CD4-positive, alpha-beta T cell treated with Interleukin-6 at 100 ng/mL for 8 hours (primary cell): Measurements from ENCODE around the gene SYT9.

ENCODE experiments used
- DNase-seq: peaks from one replicate; pipeline ENCODE4 v3.0.0-alpha.2; 2020; ENCODE audit warnings: mixed read lengths, low spot score

Gene SYT9, protein sequence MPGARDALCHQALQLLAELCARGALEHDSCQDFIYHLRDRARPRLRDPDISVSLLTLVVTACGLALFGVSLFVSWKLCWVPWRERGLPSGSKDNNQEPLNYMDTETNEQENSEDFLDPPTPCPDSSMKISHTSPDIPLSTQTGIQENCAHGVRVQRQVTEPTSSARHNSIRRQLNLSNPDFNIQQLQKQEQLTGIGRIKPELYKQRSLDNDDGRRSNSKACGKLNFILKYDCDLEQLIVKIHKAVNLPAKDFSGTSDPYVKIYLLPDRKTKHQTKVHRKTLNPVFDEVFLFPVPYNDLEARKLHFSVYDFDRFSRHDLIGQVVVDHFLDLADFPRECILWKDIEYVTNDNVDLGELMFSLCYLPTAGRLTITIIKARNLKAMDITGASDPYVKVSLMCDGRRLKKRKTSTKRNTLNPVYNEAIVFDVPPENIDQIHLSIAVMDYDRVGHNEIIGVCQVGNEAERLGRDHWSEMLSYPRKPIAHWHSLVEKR

DNA sequence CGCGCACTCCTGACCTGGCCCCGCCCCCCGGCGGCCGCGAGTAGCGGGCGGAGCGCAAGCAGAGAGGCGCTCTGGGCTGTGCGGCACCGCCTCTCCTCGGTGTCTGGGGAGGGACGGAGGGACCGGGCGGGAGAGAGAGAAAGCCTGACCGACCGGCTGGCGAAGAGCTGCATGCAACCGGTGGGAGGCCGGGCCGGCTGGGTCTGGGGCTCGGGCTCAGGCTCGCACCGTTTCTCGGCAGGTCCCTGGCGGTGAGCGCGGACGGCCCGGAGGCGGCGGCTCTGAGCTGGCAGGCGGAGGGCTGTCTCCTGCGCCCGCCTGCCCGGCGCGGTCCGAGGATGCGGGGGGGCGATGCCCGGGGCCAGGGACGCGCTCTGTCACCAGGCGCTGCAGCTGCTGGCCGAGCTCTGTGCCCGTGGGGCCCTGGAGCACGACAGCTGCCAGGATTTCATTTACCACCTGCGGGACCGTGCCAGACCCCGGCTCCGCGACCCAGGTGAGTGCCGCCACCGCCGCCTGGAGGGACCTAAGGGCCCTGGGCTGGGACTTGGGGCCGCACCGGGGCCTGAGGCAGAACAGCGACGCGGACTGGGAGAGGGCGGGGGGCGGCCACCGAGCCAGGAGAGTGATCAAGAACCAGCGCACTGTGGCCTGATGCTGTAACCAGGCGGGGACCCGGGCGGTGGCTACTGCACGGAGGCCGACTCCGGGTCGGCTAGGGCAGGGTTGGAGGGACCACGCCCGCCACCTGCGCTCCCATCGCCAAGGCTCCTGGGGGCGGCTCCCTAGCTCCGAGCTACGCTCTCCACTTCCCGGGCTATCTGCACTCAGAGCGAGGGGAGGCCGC, at the start of gene SYT9:
TSS of gene SYT9 (plus strand) at position 69 of the 847 bp plus-strand sequence. CDS start at position 352, 283 bp downstream.
- no peak for DNase-seq

- no peak for DNase-seq
Observed at GRCh38 chr11:7202412-7202811, 49.3 kb upstream of the SYT9 start.

GRCh38 chr11:7204778-7205177, 46.9 kb upstream of the SYT9 start:
- no peak for DNase-seq

DNA sequence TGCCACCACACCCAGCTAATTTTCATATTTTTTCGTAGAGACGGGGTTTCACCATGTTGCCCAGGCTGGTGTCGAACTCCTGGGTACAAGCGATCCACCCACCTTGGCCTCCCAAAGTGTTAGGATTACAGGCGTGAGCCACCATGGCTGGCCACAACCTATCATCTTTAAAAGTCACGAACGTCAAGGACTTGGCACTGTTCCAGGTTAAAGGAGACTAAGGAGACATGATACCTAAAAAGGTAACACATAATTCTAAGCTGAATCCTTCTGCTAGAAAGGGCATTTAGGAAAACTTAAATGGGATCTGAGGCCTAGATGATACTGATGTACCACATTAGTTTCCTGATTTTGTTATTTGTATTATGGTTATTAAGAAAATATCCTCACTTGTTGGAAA, 43.3 kb upstream of the SYT9 start:
- no peak for DNase-seq

DNA sequence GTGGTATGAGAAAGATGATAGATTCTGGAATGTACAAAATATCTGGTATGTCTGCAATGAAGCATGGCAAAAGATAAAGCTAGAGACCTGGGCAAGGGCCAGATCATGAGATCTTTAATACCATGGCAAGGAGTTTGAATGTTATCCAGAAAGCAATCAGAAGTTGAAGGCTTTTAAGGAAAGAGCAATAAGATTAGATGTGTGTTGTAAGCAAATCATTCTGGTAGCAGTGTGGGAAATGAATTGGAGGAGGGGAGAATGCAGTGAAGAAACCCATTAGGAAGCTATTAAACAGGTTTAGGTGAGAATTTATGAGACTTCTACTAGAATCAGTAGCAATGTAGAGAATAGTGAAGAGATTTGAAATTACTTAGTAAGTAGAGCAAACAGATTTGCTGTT, 32.2 kb upstream of the SYT9 start:
- DNase-seq: no peak

- no peak for DNase-seq
Observed at GRCh38 chr11:7220636-7221035, 31.1 kb upstream of the SYT9 start.

- DNase-seq: no peak
Observed at GRCh38 chr11:7222619-7223018, 29.1 kb upstream of the SYT9 start.

DNA sequence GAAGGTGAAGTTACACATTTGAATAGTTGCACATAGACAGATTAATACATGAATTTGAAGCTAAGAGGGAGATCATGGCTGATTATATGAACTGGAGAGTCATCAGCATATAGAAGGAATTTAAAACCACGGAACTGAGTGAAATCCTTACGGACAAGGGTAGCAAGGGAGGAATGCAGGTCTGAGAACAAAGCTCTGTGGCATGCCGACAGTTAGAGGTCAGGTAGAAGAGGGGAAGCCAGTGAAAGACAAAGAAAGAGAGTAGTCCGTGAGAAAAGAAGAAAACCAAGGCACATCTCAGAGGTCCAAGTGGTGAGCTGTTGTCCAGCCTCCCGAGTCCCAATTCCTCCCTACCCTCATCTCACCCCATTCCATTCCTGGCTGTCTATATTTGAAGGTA, 11.8 kb upstream of the SYT9 start:
- DNase-seq: no peak

GRCh38 chr11:7245341-7245740, 6.4 kb upstream of the SYT9 start:
- no peak for DNase-seq

- DNase-seq: no peak
Observed at GRCh38 chr11:7246179-7246578, 5.5 kb upstream of the SYT9 start.

- no peak for DNase-seq
Observed at GRCh38 chr11:7250166-7250565, 1.5 kb upstream of the SYT9 start.

DNA sequence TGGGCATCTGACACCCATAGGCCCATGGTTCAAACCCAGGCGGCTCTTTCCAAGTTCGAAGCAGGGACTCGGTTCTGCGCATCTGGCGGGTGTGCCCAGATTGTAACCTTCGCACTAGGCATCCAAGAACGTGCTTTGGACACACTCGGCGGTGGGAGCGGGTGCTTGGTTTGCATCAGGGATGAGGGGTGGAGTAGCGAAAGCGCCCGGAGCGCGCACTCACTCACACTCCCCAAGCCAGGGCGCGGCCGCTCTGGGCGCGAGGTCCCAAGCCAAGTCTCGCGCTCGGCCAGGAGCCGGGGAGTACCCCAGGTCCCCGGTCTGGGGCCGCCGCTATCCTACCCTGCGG, 243 bp upstream of the SYT9 start:
- no peak for DNase-seq

- no peak for DNase-seq
Observed at GRCh38 chr11:7252683-7253213, 1.0 kb downstream of the SYT9 start.

DNA sequence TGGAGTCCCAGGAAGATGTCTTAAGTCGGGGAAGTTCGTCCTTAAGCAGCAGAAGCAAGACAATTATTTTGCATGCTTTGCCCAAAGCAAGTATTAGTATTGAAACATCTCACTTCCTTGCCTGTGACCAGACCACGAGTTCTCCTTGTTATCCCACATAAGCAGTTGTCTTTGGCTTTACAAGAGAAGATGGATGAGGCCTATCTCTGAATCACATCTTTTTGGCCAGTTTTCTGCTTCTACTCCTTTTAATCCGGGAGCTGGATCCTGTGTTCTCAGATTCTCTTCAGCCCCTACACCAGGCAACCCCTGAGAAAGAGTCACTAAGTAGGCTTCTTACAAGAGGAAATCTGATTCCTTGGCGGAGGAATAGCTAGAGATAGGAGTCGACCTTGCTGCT, 2.1 kb downstream of the SYT9 start:
- no peak for DNase-seq

DNA sequence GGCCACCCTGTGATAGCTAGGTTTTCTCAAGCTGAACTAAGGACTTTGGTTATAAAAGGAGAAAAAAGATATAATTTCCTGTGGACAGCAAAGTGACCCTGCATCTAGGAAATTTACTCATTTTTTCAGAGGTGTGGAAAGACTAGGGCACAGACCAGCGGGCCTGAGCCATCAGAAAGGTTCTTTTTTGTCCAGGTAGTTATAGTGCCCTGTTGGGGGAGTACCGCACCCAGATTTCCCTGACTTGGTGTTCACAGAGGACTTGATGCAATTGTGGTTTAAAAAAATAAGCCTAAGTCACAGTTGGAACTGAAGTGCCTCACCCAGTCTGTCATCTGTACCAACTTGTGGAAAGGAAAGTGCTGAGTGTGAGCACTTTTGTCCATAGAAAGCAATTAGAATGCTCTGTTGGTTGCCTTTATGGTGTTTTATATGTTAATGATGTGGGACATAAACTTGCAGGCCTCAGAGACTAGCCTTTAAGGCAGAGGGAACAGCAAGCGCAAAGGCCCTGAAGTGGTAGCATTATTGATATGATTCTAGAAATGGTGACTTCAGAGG, 3.1 kb downstream of the SYT9 start:
- DNase-seq: no peak

GRCh38 chr11:7256943-7257342, 5.2 kb downstream of the SYT9 start:
- DNase-seq: no peak

DNA sequence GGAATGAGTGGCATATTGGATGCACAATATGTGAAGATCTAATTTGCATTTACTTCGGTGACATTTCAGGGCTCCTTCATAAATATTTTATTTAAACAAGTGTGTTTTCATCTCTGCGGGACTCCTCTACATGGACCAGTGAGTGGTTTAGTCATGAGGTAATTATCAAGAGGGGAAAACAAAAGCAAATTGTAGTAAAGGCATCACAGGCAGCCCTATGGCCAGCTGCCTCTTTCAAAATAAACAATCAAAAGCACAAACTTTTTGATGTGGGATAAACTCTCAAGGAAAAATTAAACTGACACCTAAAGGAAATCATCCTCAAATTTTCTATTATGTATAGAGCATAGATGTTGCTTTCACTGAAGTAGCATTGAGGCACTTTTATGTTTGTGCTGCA, 6.0 kb downstream of the SYT9 start:
- no peak for DNase-seq

GRCh38 chr11:7261578-7261977, 9.9 kb downstream of the SYT9 start:
- no peak for DNase-seq

DNA sequence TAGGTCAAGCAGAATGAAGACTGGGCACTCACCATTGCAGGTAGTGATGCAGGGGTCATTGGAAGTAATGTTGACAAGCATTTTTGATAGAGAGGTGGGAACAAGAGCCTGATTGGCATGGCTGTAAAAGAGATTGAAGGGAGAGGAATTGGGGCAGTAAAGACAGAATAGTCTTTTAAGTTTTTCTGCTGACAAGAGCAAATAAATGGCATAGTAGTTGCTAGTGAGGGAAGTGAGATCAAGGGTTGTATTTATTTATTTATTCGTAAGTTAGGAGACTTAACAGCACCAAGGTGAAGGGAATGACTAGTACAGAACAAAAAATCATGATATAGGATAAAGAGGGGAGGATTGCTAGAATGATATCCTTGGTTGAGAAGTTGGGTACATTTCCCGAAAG, 11.0 kb downstream of the SYT9 start:
- no peak for DNase-seq

GRCh38 chr11:7263842-7264241, 12.1 kb downstream of the SYT9 start:
- no peak for DNase-seq

GRCh38 chr11:7268758-7269157, 17.1 kb downstream of the SYT9 start:
- no peak for DNase-seq

- DNase-seq: no peak
Observed at GRCh38 chr11:7270233-7270865, 18.6 kb downstream of the SYT9 start.
